ENCODE measurements around the gene OR2V2. TPM values are rescaled to one million over a fixed set of nuclear protein-coding genes. Genes with fewer than 3 reads are reported as not detected.

Gene OR2V2
- total and polyA plus RNA-seq, 3 donors from 2014 or later: not detected

DNA sequence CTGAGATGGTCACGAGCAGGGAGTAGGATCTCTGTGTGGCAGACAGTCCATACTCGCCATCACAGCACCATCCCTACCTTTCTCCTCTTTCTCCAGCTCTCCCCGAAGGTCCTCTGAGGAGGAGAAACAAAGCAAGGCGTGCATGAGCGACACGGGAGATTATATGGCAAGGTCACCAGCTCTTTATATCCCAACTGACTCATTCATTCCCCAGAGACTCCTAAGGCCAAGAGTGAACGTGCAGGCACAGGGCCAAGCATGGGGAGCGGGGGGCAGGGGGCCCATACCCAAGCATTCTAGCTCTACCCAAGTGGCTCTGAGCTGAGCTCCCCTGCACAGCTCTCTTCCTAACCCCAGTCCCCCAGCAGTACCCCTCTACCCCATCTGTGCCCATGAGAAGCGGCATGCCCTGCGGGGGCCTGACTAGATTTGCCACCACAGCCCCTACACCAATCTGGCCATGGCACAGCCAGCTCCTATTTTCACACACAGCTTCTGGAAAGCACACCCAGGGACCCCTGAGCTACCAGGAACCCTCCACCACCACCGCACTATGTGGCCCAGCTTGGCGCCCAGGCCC, 50.8 kb downstream of the OR2V2 start:
- Histone ChIP-seq H3K27me3 (no peaks in the 10 kb centered on the region), H3K4me1 (no peaks in the 10 kb centered on the region), H3K36me3 (ENCODE audit: low read depth, missing control alignments) (no peaks in the 10 kb centered on the region), H3K27ac (no peak overlapping the region), H3K4me3 (no peak overlapping the region), H3K9me3 (no peaks in the 10 kb centered on the region)
- TF ChIP-seq, protein P1, sequence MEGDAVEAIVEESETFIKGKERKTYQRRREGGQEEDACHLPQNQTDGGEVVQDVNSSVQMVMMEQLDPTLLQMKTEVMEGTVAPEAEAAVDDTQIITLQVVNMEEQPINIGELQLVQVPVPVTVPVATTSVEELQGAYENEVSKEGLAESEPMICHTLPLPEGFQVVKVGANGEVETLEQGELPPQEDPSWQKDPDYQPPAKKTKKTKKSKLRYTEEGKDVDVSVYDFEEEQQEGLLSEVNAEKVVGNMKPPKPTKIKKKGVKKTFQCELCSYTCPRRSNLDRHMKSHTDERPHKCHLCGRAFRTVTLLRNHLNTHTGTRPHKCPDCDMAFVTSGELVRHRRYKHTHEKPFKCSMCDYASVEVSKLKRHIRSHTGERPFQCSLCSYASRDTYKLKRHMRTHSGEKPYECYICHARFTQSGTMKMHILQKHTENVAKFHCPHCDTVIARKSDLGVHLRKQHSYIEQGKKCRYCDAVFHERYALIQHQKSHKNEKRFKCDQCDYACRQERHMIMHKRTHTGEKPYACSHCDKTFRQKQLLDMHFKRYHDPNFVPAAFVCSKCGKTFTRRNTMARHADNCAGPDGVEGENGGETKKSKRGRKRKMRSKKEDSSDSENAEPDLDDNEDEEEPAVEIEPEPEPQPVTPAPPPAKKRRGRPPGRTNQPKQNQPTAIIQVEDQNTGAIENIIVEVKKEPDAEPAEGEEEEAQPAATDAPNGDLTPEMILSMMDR (IDR thresholded peaks at IDR 0.05): no peak
- TF ChIP-seq POLR2A (IDR thresholded peaks at IDR 0.05): no peak
- 75 to 79% methylated on average over 12 of the region's 12 CpGs for WGBS, 2 donors
- intact Hi-C loops (cut with DNase I; ENCODE audit: low total_unique reads): no loop called here
- DNase-seq: no peak

DNA sequence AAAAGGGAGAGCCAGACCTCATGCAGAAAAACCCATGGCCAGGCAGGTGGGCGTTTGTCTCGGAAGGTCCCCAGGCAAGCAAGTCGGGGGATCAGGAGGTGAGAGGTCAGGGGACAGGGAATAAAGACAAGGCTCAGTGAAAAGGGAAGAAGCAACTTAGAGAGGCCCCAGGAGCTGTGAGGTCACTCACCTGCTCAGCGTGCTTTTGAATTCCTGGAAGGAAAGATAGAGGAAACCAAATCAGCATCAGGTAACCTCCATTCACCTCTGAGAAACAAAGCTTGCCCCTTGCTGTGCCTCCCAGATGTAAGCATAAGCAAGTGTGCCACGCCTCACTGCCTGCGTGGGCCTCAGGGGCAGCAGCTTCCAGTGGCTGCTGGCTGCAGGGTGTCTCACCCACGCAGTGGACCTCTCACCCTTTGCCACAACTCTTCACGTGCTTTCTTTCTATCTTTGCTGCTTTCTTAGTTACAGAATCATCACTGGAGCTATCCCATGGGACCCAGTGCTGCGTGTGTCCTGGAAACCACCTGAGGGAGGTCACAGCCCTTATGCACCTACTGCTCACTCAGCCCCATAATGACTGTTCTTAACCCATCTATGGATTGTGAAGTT, 51.6 kb downstream of the OR2V2 start:
- Histone ChIP-seq H3K27me3 (no peaks in the 10 kb centered on the region), H3K36me3 (ENCODE audit: low read depth, missing control alignments) (no peaks in the 10 kb centered on the region), H3K4me1 (peaks cover 2% of the 10 kb centered on the region), H3K9me3 (no peaks in the 10 kb centered on the region), H3K27ac (no peak overlapping the region), H3K4me3 (no peak overlapping the region)
- no peak for DNase-seq
- TF ChIP-seq, protein P1 (IDR thresholded peaks at IDR 0.05): no peak
- no peak for TF ChIP-seq POLR2A (IDR thresholded peaks at IDR 0.05)
- WGBS, 2 donors: 74 to 76% methylated on average over 9 of the region's 9 CpGs
- intact Hi-C loops (cut with DNase I; ENCODE audit: low total_unique reads): no loop called here

DNA sequence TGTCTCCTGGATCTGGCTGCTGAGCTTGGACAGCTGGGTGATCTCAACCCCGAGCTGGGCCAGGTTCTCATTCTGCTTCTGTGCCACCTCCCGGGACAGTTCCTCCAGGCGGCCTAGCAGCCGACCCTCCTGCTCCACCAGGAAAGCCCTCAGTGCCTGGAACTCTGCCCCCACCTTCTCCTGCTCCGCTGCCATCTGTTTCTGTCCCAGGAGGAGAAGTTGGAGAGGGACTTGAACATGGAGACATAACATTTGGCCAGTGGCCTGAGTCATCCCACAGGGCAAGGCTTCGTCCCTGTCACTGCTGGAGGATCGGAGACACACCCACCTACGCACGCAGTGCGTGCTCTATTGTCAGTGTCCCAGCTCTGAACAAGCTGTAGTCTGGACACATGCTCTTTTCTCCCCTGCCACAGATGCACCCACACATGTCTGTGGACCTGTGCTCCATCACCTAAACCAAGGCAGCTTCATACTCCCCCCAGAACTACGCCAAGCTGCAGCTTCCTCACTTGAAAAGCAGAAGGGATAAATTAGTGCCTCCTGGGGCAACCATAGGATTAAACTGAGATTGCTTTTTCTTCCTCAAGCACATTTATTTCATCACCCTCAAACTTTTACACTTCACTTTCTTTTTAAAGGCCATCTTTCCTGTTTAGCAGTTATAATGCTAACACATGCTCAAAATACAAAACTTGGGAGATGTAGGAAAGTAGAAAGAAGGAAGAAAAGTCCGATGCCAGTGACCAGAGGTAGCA, 52.7 kb downstream of the OR2V2 start:
- no peaks in the 10 kb centered on the region for H3K9me3 ChIP-seq
- intact Hi-C loops (cut with DNase I; ENCODE audit: low total_unique reads): no loop called here
- no peak for DNase-seq
- no peaks in the 10 kb centered on the region for H3K27me3 ChIP-seq
- TF ChIP-seq, protein P1 (IDR thresholded peaks at IDR 0.05): no peak
- no peak for TF ChIP-seq POLR2A (IDR thresholded peaks at IDR 0.05)
- no peaks in the 10 kb centered on the region for H3K36me3 ChIP-seq (ENCODE audit: low read depth, missing control alignments)
- H3K27ac ChIP-seq: no peak overlapping the region
- peaks cover 2% of the 10 kb centered on the region for H3K4me1 ChIP-seq
- no peak overlapping the region for H3K4me3 ChIP-seq
- WGBS, 2 donors: 78 to 83% methylated on average over 2 to 12 of the region's 12 CpGs

DNA sequence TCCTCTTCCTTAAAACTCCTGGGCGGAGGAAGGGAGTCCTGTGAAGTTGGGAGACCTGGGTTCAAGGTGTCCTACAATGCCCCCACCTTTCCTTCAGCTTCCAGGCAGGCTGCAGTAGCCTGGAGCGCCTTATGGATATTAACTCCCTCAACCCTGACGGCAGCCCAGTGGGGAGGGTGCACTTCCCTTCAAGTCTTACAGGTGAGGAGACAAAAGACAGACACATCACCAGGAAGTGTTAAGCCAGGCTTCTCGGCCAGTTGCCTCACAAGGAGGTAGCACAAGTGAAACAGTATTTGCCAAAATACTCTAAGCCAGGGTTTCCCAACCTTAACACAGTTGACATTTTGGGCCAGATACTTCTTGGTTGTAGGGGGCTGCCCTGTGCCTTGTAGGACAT, 53.4 kb downstream of the OR2V2 start:
- TF ChIP-seq, protein P1 (IDR thresholded peaks at IDR 0.05): no peak
- TF ChIP-seq POLR2A (IDR thresholded peaks at IDR 0.05): no peak
- intact Hi-C loops (cut with DNase I; ENCODE audit: low total_unique reads): no loop called here
- no peak for DNase-seq

More for the DNA sequence above, 53.4 kb downstream of the OR2V2 start:
- no peaks in the 10 kb centered on the region for H3K27me3 ChIP-seq
- no peaks in the 10 kb centered on the region for H3K36me3 ChIP-seq (ENCODE audit: low read depth, missing control alignments)
- 77 to 78% methylated on average over 4 of the region's 4 CpGs for WGBS, 2 donors
- H3K4me1 ChIP-seq: peaks cover 2% of the 10 kb centered on the region
- no peaks in the 10 kb centered on the region for H3K9me3 ChIP-seq
- H3K27ac ChIP-seq: no peak overlapping the region
- H3K4me3 ChIP-seq: no peak overlapping the region
